Measurements from ENCODE around the gene MAPK4.

DNA sequence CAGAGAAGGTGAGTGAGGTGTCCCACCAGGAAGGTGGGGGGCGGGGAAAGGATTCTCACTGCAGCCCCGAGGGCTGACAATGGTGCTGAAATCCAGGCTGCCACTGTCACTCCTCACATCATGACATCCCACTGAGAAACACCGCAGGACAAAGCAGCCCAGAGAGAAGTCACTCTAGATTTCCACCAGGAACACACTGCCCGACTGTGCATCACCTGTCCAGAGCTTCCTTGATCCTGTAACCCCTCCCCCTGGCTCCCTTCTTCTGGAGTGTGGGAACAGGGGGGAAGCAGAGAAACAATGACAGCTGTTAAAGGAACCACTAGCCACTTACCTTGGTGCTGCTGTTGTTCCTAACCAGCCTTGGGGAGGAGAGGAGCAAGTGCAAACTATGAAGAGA is 190.1 kb downstream of the MAPK4 start:
- TF ChIP-seq POLR2A (IDR thresholded peaks at IDR 0.05; ENCODE audit: low read depth, low read length): no peak
- no peak for TF ChIP-seq BHLHE40 (IDR thresholded peaks at IDR 0.05; ENCODE audit: borderline replicate concordance in 1 of 2, low read depth in 2 of 2, low read length in 1 of 2)
- no peak for TF ChIP-seq POLR2AphosphoS2 (IDR thresholded peaks at IDR 0.05; ENCODE audit: low read depth, low read length)
- TF ChIP-seq TAF1 (IDR thresholded peaks at IDR 0.05; ENCODE audit: borderline replicate concordance, low read depth, low read length): no peak

All from GM12878 (cell line).